Loucy (cell line): ENCODE results near the gene DLG2.

Experiments
- H2AFZ ChIP-seq: fragments of 200-600 bp; sonication (generic); 2 replicates; pipeline ENCODE4 v1.6.0; 2016; ENCODE audit warnings: antibody characterized with exemption, mild to moderate bottlenecking, low read length, moderate library complexity
- H3F3A ChIP-seq: fragments of 200-600 bp; 2 replicates; pipeline ENCODE4 v1.6.0; 2016; ENCODE audit warnings: antibody characterized with exemption, low read depth, mild to moderate bottlenecking
- H3K27me3 ChIP-seq: fragments of 200-600 bp; sonication (generic); 2 replicates; pipeline ENCODE4 v1.6.1; 2014; ENCODE audit warnings: low read length, mild to moderate bottlenecking; ENCODE audit not compliant: insufficient read depth, poor library complexity, severe bottlenecking
- H3K36me3 ChIP-seq: fragments of 200-600 bp; sonication (generic); 2 replicates; pipeline ENCODE4 v1.6.1; 2016; ENCODE audit warnings: low read length; ENCODE audit not compliant: insufficient read depth
- H3K4me1 ChIP-seq: fragments of 200-600 bp; sonication (generic); 2 replicates; pipeline ENCODE4 v1.5.1; 2014; ENCODE audit warnings: low read length, mild to moderate bottlenecking; ENCODE audit not compliant: insufficient read depth, poor library complexity, severe bottlenecking
- H3K4me2 ChIP-seq: fragments of 200-600 bp; sonication (generic); 2 replicates; pipeline ENCODE4 v1.6.0; 2014; ENCODE audit warnings: antibody characterized with exemption, low read length, low read depth, mild to moderate bottlenecking; ENCODE audit not compliant: poor library complexity, severe bottlenecking
- H3K4me3 ChIP-seq: fragments of 200-600 bp; sonication (generic); 2 replicates; pipeline ENCODE4 v1.5.1; 2014; ENCODE audit warnings: low read length, mild to moderate bottlenecking, mixed read lengths; ENCODE audit not compliant: poor library complexity, severe bottlenecking
- H3K79me2 ChIP-seq: fragments of 200-600 bp; sonication (generic); 2 replicates; pipeline ENCODE4 v1.6.1; 2014; ENCODE audit warnings: low read length; ENCODE audit not compliant: insufficient read depth
- H3K9ac ChIP-seq: fragments of 200-600 bp; sonication (generic); 2 replicates; pipeline ENCODE4 v1.6.0; 2014; ENCODE audit warnings: mild to moderate bottlenecking, low read depth, low read length, moderate library complexity; ENCODE audit not compliant: poor library complexity, severe bottlenecking
- H3K9me2 ChIP-seq: fragments of 200-600 bp; sonication (generic); replicated peaks from 2 replicates; pipeline ENCODE4 v1.6.1; 2016; ENCODE audit warnings: low read depth, low read length, mixed read lengths
- H3K9me3 ChIP-seq: fragments of 200-600 bp; sonication (generic); 2 replicates; pipeline ENCODE4 v1.6.1; 2014; ENCODE audit warnings: mild to moderate bottlenecking, antibody characterized with exemption, low read length, low read depth; ENCODE audit not compliant: insufficient read depth
- H4K20me1 ChIP-seq: fragments of 200-600 bp; sonication (generic); 2 replicates; pipeline ENCODE4 v1.6.0; 2014; ENCODE audit warnings: antibody characterized with exemption, low read length, mild to moderate bottlenecking; ENCODE audit not compliant: insufficient read depth, poor library complexity, severe bottlenecking
- CTCF ChIP-seq: fragments of 200-600 bp; sonication (generic); conservative IDR thresholded peaks from 2 replicates; pipeline ENCODE4 v1.5.1; 2014; ENCODE audit warnings: mild to moderate bottlenecking, antibody characterized with exemption, low read length
- EZH2phosphoT487 ChIP-seq: fragments of 200-600 bp; IDR thresholded peaks from 2 replicates; pipeline ENCODE4 v1.6.1; 2018; ENCODE audit warnings: antibody characterized with exemption, mild to moderate bottlenecking, moderate library complexity, borderline replicate concordance

Gene DLG2

GRCh38 chr11:83574519-83574918 lies 2052.6 kb downstream of the DLG2 start:
- no peaks in the 10 kb centered on the region for H4K20me1 ChIP-seq
- H3K4me1 ChIP-seq: no peaks in the 10 kb centered on the region
- no peaks in the 10 kb centered on the region for H3K9me2 ChIP-seq
- H3K36me3 ChIP-seq: no peaks in the 10 kb centered on the region
- H3K4me2 ChIP-seq: no peak overlapping the region
- H3F3A ChIP-seq: no peaks in the 10 kb centered on the region
- H3K27me3 ChIP-seq: no peaks in the 10 kb centered on the region
- H2AFZ ChIP-seq: no peak overlapping the region
- no peaks in the 10 kb centered on the region for H3K9me3 ChIP-seq
- no peak overlapping the region for H3K9ac ChIP-seq
- H3K79me2 ChIP-seq: no peaks in the 10 kb centered on the region
- no peak overlapping the region for H3K4me3 ChIP-seq
- TF ChIP-seq CTCF (no peak), EZH2phosphoT487 (no peak)

- TF ChIP-seq CTCF: no peak
These were observed 2054.3 kb downstream of the DLG2 start for GRCh38 chr11:83572581-83573496.

GRCh38 chr11:83571302-83571701 lies 2055.8 kb downstream of the DLG2 start:
- Histone ChIP-seq H3K4me2 (no peak overlapping the region), H3K4me1 (no peaks in the 10 kb centered on the region), H3K4me3 (no peak overlapping the region), H4K20me1 (no peaks in the 10 kb centered on the region), H3K79me2 (no peaks in the 10 kb centered on the region), H3K27me3 (no peaks in the 10 kb centered on the region), H3K9me3 (no peaks in the 10 kb centered on the region), H3F3A (no peaks in the 10 kb centered on the region), H2AFZ (no peak overlapping the region), H3K36me3 (no peaks in the 10 kb centered on the region), H3K9ac (no peak overlapping the region), H3K9me2 (no peaks in the 10 kb centered on the region)
- TF ChIP-seq EZH2phosphoT487 (no peak), CTCF (no peak)

More at GRCh38 chr11:83572581-83573496, 2054.3 kb downstream of the DLG2 start:
- H3K9ac ChIP-seq: no peak overlapping the region
- no peak overlapping the region for H3K4me3 ChIP-seq
- no peaks in the 10 kb centered on the region for H3K36me3 ChIP-seq
- no peak overlapping the region for H3K4me2 ChIP-seq
- no peaks in the 10 kb centered on the region for H3K9me2 ChIP-seq
- H3F3A ChIP-seq: no peaks in the 10 kb centered on the region
- no peaks in the 10 kb centered on the region for H3K9me3 ChIP-seq
- no peaks in the 10 kb centered on the region for H3K27me3 ChIP-seq
- no peaks in the 10 kb centered on the region for H4K20me1 ChIP-seq
- H3K4me1 ChIP-seq: no peaks in the 10 kb centered on the region
- H2AFZ ChIP-seq: no peak overlapping the region
- H3K79me2 ChIP-seq: no peaks in the 10 kb centered on the region
